ENCODE measurements around the gene CFAP97D2.

Gene CFAP97D2

GRCh38 chr13:114140131-114140905, 38.7 kb upstream of the CFAP97D2 start:
- DNase-seq (ENCODE audit: low read depth, low spot score) = no peak
- in situ Hi-C loops (cut with HindIII; ENCODE audit: low sequenced_read_pairs) = no loop called here
- H3K4me3 ChIP-seq (ENCODE audit: low read depth, low read length) = no peak overlapping the region
- TF ChIP-seq CTCF (IDR thresholded peaks at IDR 0.05; ENCODE audit: low read depth, low read length) = no peak

- in situ Hi-C loops (cut with HindIII; ENCODE audit: low sequenced_read_pairs) = no loop called here
- DNase-seq (ENCODE audit: low read depth, low spot score) = no peak
- TF ChIP-seq CTCF (IDR thresholded peaks at IDR 0.05; ENCODE audit: low read depth, low read length) = no peak
- no peak overlapping the region for H3K4me3 ChIP-seq (ENCODE audit: low read depth, low read length)
Measured at GRCh38 chr13:114140906-114141250, 38.2 kb upstream of the CFAP97D2 start.

GRCh38 chr13:114141261-114141996, 37.6 kb upstream of the CFAP97D2 start:
- in situ Hi-C loops (cut with HindIII; ENCODE audit: low sequenced_read_pairs) = no loop called here
- H3K4me3 ChIP-seq (ENCODE audit: low read depth, low read length) = no peak overlapping the region
- no peak for DNase-seq (ENCODE audit: low read depth, low spot score)

GRCh38 chr13:114142137-114142550, 36.9 kb upstream of the CFAP97D2 start:
- no peak overlapping the region for H3K4me3 ChIP-seq (ENCODE audit: low read depth, low read length)
- in situ Hi-C loops (cut with HindIII; ENCODE audit: low sequenced_read_pairs) = no loop called here

More at GRCh38 chr13:114141261-114141996, 37.6 kb upstream of the CFAP97D2 start:
- no peak for TF ChIP-seq CTCF (IDR thresholded peaks at IDR 0.05; ENCODE audit: low read depth, low read length)

GRCh38 chr13:114142640-114143490, 36.2 kb upstream of the CFAP97D2 start:
- DNase-seq (ENCODE audit: low read depth, low spot score) = no peak
- no peak for TF ChIP-seq CTCF (IDR thresholded peaks at IDR 0.05; ENCODE audit: low read depth, low read length)
- no peak overlapping the region for H3K4me3 ChIP-seq (ENCODE audit: low read depth, low read length)
- in situ Hi-C loops (cut with HindIII; ENCODE audit: low sequenced_read_pairs) = no loop called here

More at GRCh38 chr13:114142137-114142550, 36.9 kb upstream of the CFAP97D2 start:
- TF ChIP-seq CTCF (IDR thresholded peaks at IDR 0.05; ENCODE audit: low read depth, low read length) = no peak
- DNase-seq (ENCODE audit: low read depth, low spot score) = no peak
